CD4-positive, alpha-beta T cell treated with Interleukin-15 for 4 hours (primary cell): Measurements from ENCODE around the gene FAXC.

Experiments used
- DNase-seq: peaks from one replicate; pipeline ENCODE4 v3.0.0-alpha.2; 2020; ENCODE audit warnings: low spot score

The FAXC gene

GRCh38 chr6:99349171-99350141 lies at the start of gene FAXC:
Gene FAXC, minus strand, starts transcription at chr6:99349674. Its CDS starts 302 bp downstream, at chr6:99349372.
- DNase-seq, result no peak

DNA sequence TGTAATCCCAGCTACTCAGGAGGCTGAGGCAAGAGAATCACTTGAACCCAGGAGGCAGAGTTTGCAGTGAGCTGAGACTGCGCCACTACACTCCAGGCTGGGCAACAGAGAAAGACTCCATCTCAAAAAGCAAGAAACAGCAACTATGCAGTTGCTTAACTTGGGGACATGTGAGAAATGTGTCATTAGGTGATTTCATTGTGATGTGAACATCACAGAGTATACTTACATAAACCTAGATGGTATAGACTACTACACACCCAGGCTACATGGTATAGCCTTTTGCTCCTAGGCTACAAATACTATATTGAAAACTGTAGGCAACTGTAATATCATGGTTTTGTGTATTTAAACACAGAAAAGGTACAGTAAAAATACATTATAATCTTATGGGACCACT lies 47.8 kb upstream of the FAXC start:
- DNase-seq, result no peak

DNA sequence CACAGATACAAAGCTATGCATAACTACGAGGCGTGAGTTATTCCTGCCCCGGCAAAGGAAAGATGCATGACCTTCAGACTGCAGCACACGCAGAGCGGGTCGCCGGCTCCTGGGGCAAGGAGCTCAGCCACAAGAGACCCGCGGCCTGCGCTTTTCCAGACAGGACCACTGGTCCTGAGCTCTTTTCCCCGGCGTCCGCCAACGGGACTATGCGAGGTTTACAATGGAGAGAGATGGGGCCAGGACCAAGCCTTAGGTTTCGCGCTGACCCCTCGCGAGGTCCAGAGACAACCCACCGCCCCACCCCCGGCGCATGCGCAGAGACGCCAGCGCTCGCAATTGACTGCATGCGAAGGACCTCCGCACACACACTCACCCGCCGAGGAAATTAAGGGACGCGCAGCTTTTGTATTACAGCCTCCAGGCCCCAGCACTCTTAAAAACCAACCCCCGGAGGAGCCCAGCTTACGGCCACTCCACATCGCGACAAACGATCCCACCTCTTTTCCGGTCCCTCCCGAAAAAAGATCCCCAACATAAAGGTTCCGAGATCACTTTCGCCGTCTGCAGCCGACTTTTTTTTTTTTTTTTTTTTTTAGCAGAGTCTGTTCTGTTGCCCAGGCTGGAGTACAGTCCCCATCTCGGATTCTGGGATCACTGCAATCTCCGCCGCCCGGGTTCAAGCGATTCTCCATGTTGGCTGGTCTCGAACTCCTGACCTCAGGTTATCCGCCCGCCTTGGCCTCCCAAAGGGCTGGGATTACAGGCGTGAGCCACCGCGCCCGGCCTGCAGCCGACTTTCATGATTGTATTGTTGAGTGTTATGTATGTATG lies 44.4 kb upstream of the FAXC start, which contains the start of gene COQ3:
COQ3 (minus strand) TSS at position 498 of the 834 bp plus-strand sequence; CDS start at position 482, 16 bp downstream.
- DNase-seq, result peak; percentile 71

DNA sequence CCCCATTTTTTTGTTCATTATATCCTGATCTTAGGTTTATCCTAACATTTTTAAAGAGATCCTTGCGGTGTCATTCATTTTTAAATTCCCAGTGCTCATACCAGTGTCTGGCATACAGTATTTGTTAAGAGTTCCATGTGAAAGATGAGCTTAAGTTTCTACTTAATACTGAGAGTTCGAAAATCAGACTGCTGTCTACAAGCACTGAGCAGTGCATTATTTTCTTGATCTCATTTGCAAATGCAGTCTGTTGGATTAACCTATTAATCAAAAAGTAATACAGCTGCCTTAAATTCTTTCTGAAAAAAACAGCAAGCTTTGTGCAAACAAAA lies 43.9 kb upstream of the FAXC start:
- DNase-seq, result no peak

- no peak for DNase-seq
Measured at GRCh38 chr6:99390896-99391295, 41.4 kb upstream of the FAXC start.

DNA sequence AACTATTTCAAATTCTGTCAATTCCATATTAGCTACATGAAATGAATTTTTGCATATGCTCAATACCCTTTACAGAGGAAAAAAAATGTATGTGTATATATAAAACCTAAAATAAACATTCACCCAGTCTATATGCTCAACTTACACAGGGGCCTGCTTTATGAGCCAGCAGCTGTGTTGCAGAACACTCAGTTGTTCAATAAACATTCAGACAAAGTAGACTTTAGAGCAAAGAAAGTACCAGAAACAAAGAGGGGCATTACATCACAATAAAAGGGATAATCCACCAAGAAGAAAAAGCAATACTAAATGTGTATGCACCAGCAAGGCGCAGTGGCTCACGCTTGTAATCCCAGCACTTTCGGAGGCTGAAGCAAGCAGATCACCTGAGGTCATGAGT lies 35.0 kb upstream of the FAXC start:
- DNase-seq, result no peak

DNA sequence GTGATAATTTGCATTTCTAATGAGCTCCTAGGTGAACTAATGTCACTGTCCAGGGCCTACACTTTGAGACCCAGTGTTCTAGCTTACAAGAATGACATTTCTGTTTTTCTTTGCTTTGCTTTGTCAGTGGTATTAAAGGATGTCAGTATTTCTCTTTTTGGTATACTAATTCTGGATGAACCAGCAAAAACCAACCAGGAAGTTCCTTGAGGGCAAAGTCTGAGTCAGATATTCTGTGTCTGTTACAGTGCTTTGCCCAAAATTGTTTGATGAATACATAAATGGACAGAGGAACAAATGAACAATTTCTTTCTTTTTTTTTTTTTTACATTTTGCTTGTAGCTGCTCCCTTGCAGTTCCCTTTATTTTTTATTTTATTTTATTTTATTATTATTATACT lies 29.2 kb upstream of the FAXC start:
- no peak for DNase-seq

DNA sequence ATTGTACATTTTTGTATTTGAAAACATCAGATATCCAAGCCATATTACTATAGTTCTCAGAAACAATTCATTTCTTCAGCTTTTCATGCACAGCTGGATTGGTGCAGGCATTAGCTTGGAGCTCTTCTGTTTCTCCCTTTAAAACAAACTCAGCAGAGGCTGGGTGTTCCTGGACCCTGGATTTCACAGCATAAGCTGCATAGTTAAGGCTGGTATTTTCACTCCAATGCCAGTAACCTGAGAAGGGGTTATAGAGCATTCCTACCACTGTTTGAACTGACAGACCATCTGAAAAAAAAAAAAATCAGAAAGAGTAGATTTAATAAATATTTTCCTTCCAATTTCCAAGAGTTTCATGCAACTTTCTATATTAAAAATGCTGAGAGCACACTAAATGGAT lies 20.1 kb upstream of the FAXC start:
- no peak for DNase-seq

GRCh38 chr6:99366852-99367251 lies 17.4 kb upstream of the FAXC start:
- DNase-seq, result no peak

DNA sequence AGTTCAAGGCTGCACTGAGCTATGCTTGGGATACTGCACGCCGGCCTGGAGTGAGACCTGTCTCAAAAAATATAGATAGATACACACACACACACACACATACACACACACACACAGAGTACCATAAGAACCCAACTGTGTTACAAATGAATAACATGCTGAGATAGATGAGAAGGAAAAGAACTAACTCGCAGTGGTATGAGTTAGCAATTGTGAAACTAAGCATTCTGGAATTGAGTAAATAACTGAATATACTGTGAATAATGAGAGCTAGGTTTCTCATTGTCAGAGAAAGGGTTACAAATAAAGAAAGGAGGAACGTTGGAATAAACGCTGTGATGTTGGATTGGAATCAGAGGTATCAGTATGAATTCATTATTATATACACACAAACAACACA lies 14.6 kb upstream of the FAXC start:
- no peak for DNase-seq

- no peak for DNase-seq
Measured at GRCh38 chr6:99362678-99363268, 13.3 kb upstream of the FAXC start.

DNA sequence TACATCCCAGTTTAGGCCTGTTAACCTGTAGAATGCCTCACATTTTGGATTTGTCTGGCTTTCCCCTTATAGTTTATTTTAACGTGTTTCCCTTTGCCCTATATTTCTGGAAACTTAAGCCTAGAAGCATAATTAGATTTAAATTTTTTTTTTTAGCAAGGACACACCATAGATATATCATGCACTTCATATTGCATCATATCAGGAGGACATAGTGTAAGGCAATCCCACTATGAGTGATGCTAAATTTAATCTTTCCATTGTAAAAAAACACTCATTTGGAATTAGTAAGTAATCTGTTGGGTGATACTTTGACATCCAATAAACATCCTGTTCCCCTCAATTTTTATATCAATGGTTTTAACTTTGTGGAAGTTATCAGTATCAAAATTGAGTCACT lies 10.3 kb upstream of the FAXC start:
- no peak for DNase-seq

DNA sequence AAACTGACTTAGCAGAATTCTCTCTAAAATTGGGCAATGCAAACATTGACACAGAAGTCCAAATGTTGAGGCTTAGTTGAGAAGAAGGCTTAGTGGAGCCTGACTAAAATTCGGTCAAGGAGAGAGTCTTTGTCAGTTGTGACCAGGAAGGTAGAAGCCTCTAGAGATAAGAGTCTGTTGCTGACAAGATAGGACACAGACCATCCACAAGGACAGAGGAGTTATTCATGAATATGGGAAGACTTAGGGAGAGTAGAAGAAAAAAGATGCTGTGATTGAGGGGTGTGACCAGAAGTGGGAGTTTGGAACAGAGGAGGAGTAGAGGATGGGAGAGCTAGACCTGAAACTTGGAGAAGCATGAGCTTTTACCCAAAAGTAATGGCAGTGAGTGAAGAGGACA lies 7.2 kb upstream of the FAXC start:
- DNase-seq, result no peak

- no peak for DNase-seq
Measured at GRCh38 chr6:99354983-99355382, 5.5 kb upstream of the FAXC start.

DNA sequence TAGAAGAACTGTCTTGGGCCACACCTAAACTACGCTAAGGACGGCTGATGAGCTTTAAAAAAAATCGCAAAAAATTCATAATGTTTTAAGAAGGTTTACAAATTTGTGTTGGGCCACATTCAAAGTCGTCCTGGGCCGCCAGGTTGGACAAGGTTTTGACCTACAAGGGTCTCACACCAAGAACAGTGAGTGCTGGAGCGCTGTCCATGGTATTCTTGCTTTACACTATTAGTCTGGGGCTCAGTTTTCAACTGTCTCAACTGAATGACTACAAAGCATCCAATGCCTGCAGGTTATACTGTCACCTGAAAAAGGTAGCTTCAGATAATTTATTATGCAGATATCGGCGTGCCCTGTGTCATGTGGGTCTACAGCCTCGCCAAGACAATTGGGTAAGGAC lies 3.7 kb upstream of the FAXC start:
- DNase-seq, result no peak

DNA sequence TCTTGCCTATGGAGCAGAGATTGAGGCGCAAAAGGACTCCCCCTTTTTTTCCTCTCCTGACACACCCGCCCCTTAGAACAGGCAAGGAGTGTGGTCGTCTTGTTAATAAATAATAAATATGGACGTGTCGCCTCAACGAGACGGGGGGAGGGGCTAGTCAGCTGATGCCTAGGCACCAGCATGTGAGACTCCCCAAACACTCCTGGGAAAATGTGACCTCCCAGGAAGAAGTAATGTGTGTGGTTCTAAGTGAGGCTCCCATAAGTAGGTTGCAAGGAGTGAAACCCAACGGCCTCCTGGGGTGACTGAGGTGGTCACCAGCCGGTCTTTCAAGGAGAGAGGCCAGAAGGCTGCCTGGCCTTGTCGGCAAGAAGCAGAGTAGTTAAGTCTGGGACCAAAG lies 1.1 kb upstream of the FAXC start:
- no peak for DNase-seq

DNA sequence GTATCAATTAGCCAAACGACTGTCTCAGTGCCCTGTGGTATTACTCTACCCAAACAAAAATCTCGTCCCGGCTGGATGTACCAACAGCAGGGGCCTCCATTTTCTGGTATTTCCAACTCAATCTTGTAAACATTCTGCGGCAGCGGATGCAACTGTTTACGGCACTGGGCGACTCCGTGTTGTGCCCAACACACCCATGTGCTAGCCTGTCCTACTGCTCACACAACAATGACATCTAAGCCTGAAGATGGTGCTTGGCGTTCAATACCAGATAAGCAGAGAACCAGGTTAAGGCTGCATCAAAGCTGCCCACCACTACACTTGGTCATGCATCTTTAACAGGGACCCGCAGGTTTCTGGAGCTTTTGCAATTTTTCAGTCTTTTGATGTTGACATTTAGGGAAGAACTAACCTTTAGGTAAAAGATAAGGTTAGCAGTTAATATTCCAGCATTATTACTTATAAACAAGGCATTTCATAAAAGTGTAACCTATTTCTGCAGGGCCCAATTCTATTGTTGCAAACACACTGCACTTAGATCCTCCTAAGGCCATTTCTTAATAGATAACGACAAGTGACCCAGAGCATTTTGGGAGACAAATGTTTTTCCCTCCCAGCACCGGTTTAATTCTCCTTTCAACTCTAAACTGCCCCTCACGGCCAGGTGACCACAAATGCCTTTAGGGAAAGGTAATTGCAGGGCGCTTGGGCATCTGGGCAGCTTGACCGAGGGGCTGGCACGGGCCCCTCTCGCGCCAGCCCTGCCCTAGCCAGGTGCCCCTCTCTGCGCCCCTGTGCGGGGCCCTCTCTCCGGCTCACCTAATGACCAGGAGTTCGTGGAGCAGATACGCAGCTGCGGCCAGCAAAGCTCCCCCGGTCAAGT lies 945 bp downstream of the FAXC start:
- no peak for DNase-seq

DNA sequence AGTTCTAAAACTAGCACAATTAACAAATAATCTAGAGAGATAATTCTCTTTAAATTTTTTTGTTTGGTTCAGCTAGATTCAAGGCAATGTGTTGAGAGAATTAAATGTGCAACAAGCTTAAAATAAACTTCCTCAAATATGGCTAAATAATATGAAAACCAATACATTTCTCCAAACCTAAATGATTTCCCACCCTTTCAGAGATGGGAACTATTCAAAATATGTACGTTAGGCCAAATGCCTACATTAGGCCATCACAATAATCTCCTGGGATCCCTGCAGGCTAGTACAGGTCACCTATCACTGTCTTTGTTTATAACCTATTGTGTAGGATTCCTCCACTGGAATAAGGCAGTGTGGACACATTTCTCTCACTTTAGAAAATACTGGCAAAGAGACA lies 1.7 kb downstream of the FAXC start:
- DNase-seq, result no peak

DNA sequence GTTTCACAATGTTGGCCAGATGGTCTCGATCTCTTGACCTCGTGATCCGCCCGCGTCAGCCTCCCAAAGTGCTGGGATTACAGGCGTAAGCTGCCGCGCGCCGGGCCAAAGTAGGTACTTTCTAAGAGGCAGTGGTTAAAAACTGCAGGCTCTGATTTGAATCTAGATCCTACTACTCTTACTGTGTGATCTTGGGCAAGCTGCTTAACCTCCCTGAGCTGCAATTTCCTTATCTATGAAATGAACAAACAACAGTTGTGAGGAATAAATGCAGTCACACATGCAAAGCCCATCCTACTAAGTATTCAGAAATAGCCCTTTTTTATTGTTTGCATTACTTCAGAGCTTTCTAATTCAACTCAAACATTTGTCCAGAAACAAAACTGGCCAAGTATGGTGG lies 2.9 kb downstream of the FAXC start:
- no peak for DNase-seq

DNA sequence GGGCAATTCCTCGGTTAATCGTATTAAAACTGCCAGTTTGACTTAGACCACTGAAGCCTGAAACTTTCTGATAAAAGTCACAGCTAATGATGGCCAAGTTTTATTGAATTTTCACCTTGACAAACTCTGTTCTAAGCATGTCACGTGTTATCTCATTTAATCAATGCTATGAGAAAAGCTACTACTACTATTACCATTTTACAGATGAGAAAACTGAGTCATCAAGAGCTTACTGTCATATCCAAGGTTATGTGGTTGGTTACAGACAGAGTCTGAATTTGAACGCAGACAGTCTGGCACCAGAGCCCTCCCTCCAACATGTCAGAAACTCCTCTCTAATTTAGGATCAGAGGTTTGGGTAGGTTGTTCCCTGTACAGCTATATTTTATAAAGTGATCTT lies 4.3 kb downstream of the FAXC start:
- no peak for DNase-seq

DNA sequence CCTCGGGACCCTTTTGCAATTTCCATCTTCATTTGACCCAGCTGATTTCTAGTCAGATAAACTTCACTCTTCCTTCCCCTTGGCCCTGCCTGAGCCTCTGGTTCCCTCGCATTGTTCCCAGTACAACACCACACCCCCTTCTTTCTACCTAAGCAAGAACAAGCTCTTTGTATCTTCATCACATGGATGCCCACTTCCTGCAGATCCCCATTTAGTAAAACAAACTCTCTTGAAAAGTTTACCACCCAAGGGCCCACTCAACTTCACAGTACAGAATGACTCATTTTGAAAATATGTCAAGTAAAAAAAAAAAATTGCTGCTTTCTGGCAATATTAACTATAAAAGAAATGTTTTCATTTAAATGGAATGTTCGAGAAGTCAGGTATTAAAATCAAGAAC lies 5.2 kb downstream of the FAXC start:
- DNase-seq, result no peak
